GM19452 (cell line): ENCODE results near the gene MAPK14.

Experiments
- ATAC-seq: cut with Tn5 transposase; IDR thresholded peaks from one replicate; pipeline ENCODE4 v1.9.1; 2021; ENCODE audit not compliant: unreplicated experiment

MAPK14 gene

DNA sequence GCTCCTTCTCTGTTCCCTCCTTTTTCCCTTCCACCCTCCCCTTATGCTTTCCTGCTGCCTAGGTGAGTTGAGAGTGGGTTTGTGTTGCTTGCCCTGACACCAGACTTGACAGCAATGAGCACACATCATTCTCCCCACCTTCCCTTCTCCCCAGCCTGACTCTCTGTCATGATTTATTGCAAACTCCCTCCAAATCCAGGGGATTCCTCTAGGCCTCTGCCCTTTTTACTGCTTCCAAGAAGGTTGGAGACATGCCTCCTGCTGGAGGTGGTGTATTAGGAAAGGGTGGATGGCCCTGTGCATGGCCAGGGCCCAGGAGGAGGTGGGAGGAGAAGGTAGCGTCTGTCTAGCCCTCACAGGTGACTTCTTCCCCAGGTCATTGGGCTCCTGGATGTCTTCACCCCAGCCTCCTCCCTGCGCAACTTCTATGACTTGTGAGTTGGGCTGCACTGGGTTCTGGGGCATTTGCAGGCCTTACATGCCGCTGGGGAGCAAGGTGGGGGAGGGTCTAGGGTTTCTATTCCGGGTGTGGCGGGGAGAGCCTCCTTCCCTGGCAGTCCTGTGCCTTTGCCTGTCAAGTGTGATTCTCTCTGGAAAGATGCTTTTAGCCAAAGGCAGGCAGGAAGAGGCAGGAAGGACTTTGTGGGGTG lies 104.8 kb downstream of the MAPK14 start:
- no peak for ATAC-seq

DNA sequence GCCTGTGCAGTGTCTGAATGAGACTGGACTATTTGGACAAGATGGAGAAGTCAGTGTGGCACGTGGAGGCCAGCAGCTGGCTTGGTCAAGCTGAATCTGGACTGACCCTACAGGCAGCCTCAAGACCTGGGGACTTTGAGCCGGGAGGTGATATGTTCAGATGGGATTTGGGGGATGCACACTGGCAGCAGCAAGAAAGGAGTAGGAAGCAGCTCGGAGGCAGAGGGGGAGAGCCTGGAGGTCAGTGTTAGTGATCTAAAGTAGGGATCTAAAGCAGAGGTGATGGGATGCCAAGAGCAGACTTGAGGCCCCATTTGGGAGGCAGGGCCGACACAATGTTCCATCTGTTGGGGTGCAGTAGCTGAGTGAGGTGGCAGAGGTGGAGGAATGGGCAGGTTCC lies 105.5 kb downstream of the MAPK14 start:
- ATAC-seq, result no peak

DNA sequence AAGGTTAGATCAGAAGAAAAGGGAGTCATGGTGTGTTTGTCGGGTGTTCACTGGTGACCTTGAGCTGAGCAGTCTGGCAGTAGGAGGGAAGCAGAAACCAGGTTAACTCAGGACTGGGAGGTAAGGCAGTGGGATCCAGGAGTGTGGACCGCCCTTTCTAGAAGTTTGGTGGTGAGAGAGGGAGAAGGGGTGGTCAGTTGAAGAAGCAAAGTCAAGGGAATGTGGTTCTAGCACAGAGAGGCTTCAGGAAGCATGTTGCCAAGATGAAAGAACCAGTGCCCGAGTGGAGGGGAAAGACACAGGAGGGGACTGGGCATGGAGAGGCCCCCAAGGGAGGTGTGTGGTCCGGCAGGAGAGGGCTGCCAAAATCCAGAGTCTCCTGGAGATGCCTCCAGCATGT lies 106.3 kb downstream of the MAPK14 start:
- no peak for ATAC-seq

DNA sequence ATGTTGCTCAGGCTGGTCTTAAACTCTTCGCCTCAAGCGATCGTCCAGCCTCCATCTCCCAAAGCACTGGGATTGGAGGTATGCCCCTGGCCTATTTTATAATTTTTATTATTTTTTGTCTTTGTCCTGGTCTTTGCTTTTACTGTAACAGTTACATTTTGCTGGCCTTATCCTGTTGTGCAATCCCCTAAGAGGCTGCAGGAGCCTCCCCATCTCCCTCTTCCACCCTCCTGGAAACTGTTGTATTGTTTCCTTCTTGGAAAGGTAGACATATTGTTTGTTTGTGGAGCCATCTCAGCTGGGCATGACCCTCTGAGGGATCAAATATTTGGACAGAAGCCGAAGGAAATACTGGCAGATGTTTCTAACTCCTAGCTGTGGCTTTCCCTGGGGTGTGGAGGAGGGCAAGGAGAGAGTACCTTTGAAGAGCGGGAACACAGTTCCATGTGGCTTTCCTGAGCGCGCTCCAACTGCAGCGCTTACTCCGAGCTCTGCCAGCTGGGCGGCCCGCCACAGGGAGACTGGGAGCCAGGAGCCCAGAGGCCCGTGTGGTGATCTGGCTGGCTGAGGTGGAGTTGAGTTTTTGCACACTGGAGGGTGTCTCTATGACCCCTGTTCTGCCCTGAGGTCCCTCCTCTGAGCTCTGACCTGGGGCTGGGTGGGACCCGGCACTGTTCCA lies 107.6 kb downstream of the MAPK14 start:
- ATAC-seq, result no peak

DNA sequence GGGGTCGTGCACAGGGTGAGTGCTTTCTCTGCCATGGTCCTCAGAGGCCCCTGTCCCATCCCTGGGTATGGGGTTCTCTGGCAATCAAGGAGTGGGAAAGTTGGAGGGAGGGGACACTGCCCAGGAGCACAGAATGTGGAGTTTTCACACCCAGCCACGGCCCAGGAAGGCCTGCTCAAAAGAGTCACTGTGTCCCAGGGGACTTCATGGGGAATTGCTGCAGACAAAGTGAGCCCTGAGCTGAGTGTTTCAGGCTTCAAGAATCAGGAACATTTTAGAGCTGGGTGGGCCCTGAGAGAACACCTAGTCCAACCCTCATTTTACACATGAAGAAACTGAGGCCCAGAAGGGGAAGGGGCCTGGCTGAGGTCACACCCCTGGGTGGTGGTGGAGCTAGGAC lies 108.4 kb downstream of the MAPK14 start:
- no peak for ATAC-seq

DNA sequence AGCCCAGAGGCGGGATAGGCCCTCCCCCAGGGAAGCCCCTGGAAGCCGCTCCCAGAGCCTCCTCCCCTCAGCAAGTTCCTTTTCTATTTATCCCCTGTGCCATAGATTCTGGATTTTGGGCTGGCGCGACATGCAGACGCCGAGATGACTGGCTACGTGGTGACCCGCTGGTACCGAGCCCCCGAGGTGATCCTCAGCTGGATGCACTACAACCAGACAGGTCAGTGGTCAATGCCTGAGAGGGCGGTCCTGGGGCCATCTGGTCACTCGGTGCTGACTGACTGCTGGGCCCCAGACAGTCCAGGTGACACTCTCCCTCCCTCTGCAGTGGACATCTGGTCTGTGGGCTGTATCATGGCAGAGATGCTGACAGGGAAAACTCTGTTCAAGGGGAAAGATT lies 108.9 kb downstream of the MAPK14 start:
- no peak for ATAC-seq

DNA sequence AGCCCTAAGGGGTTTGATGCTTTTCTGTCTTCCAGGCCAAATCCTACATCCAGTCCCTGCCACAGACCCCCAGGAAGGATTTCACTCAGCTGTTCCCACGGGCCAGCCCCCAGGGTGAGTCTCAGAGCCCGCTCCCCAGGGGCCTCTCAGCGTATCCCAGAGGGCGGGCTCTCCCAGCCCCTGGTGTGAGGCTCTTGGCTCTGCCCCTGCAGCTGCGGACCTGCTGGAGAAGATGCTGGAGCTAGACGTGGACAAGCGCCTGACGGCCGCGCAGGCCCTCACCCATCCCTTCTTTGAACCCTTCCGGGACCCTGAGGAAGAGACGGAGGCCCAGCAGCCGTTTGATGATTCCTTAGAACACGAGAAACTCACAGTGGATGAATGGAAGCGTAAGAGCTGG lies 111.1 kb downstream of the MAPK14 start:
- ATAC-seq, result no peak

DNA sequence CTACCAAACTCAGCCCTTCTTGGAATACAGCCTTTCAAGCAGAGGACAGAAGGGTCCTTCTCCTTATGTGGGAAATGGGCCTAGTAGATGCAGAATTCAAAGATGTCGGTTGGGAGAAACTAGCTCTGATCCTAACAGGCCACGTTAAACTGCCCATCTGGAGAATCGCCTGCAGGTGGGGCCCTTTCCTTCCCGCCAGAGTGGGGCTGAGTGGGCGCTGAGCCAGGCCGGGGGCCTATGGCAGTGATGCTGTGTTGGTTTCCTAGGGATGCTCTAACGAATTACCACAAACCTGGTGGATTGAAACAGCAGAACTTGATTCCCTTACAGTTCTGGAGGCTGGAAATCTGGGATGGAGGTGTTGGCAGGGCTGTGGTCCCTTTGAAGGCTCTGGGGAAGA lies 111.8 kb downstream of the MAPK14 start:
- ATAC-seq, result no peak

DNA sequence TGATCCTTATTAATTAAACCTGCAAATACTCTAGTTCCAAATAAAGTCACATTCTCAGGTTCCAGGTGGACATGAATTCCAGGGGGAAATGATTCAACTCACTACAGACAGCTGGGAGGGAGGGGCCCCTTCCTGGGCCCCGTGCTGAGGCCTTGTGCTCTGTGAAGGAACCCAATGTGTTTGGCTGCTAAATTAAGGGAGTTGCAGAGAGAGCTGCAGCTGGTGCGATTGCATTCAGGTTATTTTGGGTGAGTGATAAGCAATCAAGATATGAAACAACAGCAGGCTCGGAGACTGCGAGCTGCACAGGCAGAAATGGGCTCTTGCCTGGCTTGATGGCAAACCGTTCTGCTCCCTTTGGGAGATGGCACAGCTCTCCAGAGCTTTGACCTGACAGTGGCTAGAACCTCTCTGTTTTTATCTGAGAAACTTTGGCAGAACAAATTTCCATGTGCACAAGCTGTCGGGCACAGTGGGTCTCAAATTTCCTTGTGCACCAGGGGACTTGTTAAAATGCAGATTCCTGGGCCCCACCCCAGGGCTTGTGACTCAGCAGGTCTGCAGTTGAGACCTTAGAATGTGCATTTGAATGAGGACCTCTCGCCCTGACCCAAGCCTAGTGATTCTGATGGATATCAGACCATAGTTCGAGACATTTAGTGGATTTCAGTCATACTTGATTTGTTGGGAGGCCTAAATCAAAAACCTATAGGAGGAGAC lies 112.5 kb downstream of the MAPK14 start:
- no peak for ATAC-seq

DNA sequence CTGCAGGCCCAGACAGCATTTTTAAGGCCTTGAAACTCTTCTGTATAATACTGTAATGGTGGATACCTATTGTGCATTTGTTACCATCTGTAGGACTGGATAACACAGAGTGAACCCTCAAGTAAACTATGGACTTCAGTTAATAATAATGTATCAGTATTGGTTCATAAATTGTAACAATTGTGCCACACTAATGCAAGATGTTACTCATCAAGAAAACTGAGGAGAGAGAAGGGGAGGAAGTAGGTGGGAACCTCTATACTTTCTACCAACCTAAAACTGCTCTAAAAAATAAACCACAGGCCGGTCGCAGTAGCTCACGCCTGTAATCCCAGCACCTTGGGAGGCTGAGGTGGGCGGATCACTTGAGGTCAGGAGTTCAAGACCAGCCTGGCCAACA lies 113.5 kb downstream of the MAPK14 start:
- no peak for ATAC-seq

DNA sequence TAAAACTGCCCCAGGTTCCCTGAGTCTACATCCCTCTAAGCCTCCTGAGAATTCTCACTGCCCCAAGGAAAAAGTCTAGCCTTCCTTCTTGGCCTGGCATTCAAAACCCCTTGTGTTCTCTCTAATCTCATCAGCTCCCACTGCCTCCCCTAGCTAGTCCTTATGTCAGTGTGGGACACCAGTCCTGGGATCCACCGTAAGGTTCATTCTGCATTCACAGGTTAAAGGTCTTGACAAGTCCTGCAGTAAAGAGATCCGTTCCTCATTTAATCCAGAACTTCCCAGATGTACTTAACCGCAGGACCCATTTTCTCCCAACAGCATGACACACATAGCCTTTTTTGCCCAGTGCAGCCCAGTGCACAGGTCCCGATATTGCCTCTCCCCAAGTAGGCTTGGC lies 114.4 kb downstream of the MAPK14 start:
- ATAC-seq, result no peak

DNA sequence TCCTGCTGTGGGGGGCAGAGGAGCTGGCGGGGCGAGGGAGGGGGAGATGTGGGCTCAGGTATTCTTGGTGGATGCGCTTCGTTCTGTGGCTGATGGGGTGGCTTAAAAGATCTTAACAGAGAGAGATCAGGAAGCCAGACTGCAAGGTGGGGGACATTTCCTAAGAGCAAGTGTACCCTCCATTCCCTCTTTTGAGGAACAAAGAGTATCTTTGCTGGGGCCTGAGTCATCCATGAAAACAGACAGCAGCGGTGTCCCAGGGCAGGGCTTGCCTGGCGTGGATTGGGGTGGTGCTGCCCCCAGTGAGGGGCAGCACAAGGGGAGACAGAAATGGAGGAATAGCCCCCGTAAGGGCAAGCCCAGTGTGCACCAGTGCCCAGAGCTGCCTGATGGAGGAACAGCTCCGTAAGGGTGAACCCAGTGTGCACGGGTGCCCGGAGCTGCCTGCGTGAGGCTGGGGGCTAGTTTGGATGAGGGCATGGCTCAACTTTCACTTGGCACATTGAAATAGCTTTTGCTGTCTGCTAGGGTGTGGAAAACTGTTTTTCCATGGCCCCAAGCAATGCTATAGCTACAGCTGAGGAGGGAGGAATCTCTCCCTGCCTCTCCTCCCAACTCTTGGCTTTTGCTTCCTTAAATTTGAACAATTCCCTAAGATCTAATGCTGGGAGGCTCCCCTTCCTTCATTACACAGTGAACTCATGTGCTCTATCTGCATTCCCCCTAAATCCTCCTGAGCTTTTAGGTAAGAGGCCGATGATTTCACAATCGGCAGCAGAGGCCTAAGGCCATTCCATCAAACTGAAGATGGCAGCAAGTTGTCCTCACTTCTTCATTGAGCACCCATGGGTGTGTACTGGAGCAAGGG lies 115.6 kb downstream of the MAPK14 start:
- ATAC-seq, result no peak

DNA sequence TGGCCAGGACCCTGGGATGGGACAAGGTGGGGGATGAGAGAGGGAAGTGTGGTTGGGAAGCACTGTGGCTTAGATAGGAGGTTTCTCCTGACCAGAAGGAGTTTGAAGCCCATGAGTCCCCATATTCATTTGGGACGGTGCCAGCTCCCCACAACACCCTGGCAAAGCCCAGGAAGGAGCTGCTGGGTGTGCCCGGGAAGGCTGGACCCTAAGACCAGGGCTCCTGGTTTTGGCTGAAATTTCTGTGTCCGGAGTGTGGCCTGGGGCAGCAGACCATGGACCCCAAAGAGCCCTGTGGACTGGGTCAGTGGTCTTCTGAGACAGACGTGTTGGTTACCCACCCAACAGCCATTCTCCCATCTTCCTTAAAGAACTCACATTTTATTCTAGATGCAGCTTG lies 117.9 kb downstream of the MAPK14 start:
- ATAC-seq, result no peak

DNA sequence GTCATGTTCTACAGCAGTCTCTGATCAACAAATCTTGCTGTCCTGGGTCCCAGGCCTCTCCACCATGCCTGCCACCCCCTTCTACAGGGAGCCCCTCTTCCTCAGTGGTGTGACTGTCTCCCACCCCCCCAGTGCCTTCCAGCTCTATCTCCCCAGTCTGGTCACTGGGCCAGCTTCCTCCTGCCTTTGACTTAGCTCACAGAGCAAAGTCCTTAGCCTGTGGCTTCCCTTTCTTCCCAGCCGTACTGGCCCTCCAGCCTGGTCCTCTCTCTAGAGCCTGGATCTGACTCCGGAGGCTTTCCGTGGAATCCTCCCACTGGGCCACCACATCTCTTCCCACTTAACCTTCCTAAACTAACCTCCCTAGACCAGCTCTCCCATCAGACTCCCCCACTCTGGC lies 119.7 kb downstream of the MAPK14 start:
- ATAC-seq, result no peak

DNA sequence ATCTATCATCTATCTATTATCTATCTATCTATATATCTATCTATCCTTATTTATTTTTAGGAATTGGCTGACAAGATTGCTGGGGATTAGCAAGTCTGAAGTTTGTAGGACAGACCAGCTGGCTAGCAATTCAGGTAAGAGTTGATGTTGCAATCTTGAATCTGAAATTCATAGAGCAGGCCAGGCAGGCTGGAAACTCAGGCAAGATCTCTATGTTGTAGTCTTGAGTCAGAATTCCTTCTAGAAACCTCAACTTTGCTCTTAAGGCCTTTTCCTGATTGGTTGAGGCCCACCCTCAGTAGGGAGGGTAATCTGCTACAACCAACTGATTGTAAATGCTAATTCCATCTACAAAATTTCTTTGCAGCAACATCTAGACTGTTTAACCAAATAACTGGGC lies 121.9 kb downstream of the MAPK14 start:
- no peak for ATAC-seq

DNA sequence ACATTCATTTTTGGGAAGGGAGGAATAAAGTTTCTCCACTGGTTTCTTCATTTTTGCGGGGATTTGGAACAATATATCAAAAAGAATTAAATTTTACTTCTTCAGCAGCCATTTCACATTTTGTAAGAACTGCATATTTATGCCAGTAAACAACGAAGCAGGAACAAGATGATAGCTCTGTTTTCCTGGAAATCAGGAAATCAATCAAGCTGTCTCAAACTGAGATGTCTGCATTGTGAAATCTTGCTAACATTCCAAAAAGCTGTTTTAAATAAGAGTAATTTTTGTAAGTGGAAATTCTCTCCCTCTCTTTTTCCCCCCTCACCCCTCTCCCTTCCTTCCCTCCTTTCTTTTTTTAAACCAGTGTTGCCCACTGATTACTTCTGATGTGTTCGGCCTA lies 122.7 kb downstream of the MAPK14 start:
- no peak for ATAC-seq

DNA sequence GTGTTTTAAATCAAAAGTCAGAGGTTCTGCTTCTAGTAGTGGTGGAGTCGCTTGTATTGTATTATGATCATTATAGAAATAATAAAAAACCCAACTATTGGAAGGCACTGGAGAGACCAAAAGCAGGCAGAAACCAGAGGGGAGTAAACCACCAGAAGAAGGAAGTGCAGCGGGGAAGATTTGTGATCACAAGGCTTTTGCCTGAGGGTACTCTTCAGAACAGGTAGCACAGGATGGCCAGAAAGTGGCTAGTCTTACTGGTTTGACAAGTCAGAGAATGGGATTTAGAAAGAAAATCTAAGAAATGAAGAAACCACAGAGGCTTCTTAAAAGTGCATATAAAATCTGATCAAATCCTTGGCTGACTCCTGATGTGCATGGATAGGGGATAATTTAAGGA lies 126.7 kb downstream of the MAPK14 start:
- ATAC-seq, result no peak

DNA sequence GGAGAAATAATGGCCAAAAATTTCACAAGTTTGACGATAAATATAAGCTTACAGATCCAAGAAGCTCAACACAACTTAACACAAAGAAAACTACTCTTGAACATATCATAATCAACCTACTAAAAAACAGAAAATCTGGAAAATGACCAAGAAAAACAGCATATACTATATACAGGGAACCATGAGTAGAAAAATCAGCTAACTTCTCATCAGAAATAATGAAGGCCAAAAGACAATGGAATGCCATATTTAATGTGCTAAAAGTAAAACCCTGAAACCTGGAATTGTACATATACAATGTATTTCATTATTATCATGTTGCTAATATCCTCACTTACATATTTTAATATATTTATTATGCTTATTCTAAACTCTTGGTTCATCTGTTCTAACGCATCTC lies 128.1 kb downstream of the MAPK14 start:
- no peak for ATAC-seq

DNA sequence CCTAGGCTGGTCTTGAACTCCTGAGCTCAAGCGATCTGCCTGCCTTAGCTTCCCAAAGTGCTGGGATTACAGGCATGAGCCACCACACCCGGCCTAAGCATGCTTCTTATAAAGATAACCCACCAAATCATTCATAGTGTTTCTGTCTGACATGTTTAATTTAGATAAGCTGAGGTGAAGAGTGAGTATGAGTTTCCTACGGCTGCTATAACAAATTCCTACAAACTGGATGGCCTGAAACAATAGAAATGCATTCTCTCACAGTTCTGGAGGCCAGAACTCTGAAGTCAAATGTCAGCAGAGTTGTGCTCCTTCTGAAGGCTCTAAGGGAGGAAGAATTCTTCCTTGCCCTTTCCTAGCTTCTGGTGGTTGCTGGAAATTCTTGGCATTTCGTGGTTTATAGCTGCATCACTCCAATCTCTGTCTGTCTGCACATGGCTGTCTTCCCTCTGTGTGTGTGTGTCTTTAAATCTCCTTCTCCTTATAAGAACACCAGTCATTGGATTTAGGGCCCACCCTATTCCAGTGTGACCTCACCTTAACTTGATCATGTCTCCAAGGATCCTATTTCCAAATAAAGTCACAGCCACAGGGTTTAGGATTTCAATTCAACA lies 132.6 kb downstream of the MAPK14 start:
- ATAC-seq, result no peak
